ENCODE results near the gene RIPK1.
"Not testable (repeated sequence)": the region's sequence is repeated elsewhere in the genome, so short reads cannot be mapped to it uniquely, and the experiment has no call there.

Gene RIPK1

GRCh38 chr6:3133515-3133914 is 65.2 kb downstream of the RIPK1 start:
- no peak for TF ChIP-seq CTCF (IDR thresholded peaks at IDR 0.05; ENCODE audit: borderline replicate concordance, insufficient read depth, low read depth, low read length)
- H3K4me3 ChIP-seq (ENCODE audit: low read depth, low read length): no peak overlapping the region

- no peak for TF ChIP-seq CTCF (IDR thresholded peaks at IDR 0.05; ENCODE audit: borderline replicate concordance, insufficient read depth, low read depth, low read length)
Measured at GRCh38 chr6:3135668-3136291, 67.5 kb downstream of the RIPK1 start.

GRCh38 chr6:3136292-3137011 is 68.2 kb downstream of the RIPK1 start:
- no peak for TF ChIP-seq CTCF (IDR thresholded peaks at IDR 0.05; ENCODE audit: borderline replicate concordance, insufficient read depth, low read depth, low read length)
- H3K4me3 ChIP-seq (ENCODE audit: low read depth, low read length): no peak overlapping the region

More at GRCh38 chr6:3135668-3136291, 67.5 kb downstream of the RIPK1 start:
- no peak overlapping the region for H3K4me3 ChIP-seq (ENCODE audit: low read depth, low read length)

- no peak overlapping the region for H3K4me3 ChIP-seq (ENCODE audit: low read depth, low read length)
- TF ChIP-seq CTCF (IDR thresholded peaks at IDR 0.05; ENCODE audit: borderline replicate concordance, insufficient read depth, low read depth, low read length): no peak
Measured at GRCh38 chr6:3137057-3137777, 68.9 kb downstream of the RIPK1 start.

- H3K4me3 ChIP-seq (ENCODE audit: low read depth, low read length): not testable (repeated sequence)
Measured at GRCh38 chr6:3137873-3138272, 69.6 kb downstream of the RIPK1 start.

GRCh38 chr6:3138341-3138740 is 70.0 kb downstream of the RIPK1 start:
- no peak overlapping the region for H3K4me3 ChIP-seq (ENCODE audit: low read depth, low read length)

More at GRCh38 chr6:3138341-3138740, 70.0 kb downstream of the RIPK1 start:
- TF ChIP-seq CTCF (IDR thresholded peaks at IDR 0.05; ENCODE audit: borderline replicate concordance, insufficient read depth, low read depth, low read length): no peak
